ENCODE measurements around the gene PPP2R5A.

GRCh38 chr1:212346601-212347000 is 61.4 kb downstream of the PPP2R5A start:
- TF ChIP-seq EP300 (IDR thresholded peaks at IDR 0.05; ENCODE audit: low read depth) (no peak), CTCF (IDR thresholded peaks at IDR 0.05) (no peak), POLR2A (IDR thresholded peaks at IDR 0.05) (no peak), POLR2AphosphoS5 (IDR thresholded peaks at IDR 0.05) (no peak)
